OCI-LY7 (cell line): ENCODE data around the gene KCNN3. TPM values are rescaled to one million over a fixed set of nuclear protein-coding genes. Genes with fewer than 3 reads are reported as not detected.

Experiments
- BruUV-seq: library from RNA; stranded (reverse); fragments of 400-500 nt; replicated peaks from 2 replicates; lab custom pipeline; 2021; lab: Mats Ljungman, UMichigan
- CTCF ChIA-PET: fragments of 300-600 bp; sonication (Branson Sonifier 250); formaldehyde crosslinking; loops from one replicate; lab custom pipeline; 2022; ENCODE audit warnings: antibody characterized with exemption; ENCODE audit not compliant: unreplicated experiment; lab: Charles Lee
- POLR2A ChIA-PET: fragments of 300-600 bp; sonication (Branson Sonifier 250); formaldehyde crosslinking; loops from one replicate; lab custom pipeline; 2022; ENCODE audit warnings: antibody characterized with exemption; lab: Charles Lee
- DNase-seq: peaks from one replicate; pipeline ENCODE4 v3.0.0-alpha.2; 2015; ENCODE audit warnings: low spot score
- H2AFZ ChIP-seq: fragments of 200-600 bp; sonication (generic), shearing (Covaris generic); 2 replicates; pipeline ENCODE4 v1.6.1; 2014; ENCODE audit warnings: mild to moderate bottlenecking, antibody characterized with exemption, low read length, moderate library complexity
- H3K27ac ChIP-seq: fragments of 200-600 bp; sonication (generic); 2 replicates; pipeline ENCODE4 v1.5.1; 2014; ENCODE audit warnings: mixed run types, low read depth, mild to moderate bottlenecking, moderate library complexity, low read length, inconsistent platforms; ENCODE audit not compliant: poor library complexity, severe bottlenecking
- H3K36me3 ChIP-seq: fragments of 200-600 bp; sonication (generic); 2 replicates; pipeline ENCODE4 v1.6.1; 2014; ENCODE audit warnings: mild to moderate bottlenecking, antibody characterized with exemption, low read length, moderate library complexity, mixed read lengths; ENCODE audit not compliant: insufficient read depth
- H3K4me1 ChIP-seq: fragments of 200-600 bp; sonication (generic); 2 replicates; pipeline ENCODE4 v1.5.1; 2014; ENCODE audit warnings: mild to moderate bottlenecking, low read length; ENCODE audit not compliant: insufficient read depth, poor library complexity, severe bottlenecking
- H3K4me2 ChIP-seq: fragments of 200-600 bp; sonication (generic); 2 replicates; pipeline ENCODE4 v1.6.1; 2014; ENCODE audit warnings: mild to moderate bottlenecking, low read length
- H3K4me3 ChIP-seq: fragments of 200-600 bp; sonication (generic); 2 replicates; pipeline ENCODE4 v1.5.1; 2014; ENCODE audit warnings: mild to moderate bottlenecking, low read depth, low read length; ENCODE audit not compliant: poor library complexity, severe bottlenecking
- H3K79me2 ChIP-seq: fragments of 200-600 bp; sonication (generic); 2 replicates; pipeline ENCODE4 v1.6.1; 2016; ENCODE audit warnings: low read depth, mild to moderate bottlenecking, low read length, moderate library complexity, mixed read lengths; ENCODE audit not compliant: insufficient read depth
- H3K9me2 ChIP-seq: fragments of 200-600 bp; sonication (generic); 2 replicates; pipeline ENCODE4 v1.6.1; 2016; ENCODE audit warnings: mild to moderate bottlenecking, low read length, mixed read lengths; ENCODE audit not compliant: insufficient read depth
- H3K9me3 ChIP-seq: fragments of 200-600 bp; sonication (generic); 2 replicates; pipeline ENCODE4 v1.6.1; 2014; ENCODE audit warnings: mild to moderate bottlenecking, mixed run types, low read length, mixed read lengths
- H4K20me1 ChIP-seq: fragments of 200-600 bp; sonication (generic); 2 replicates; pipeline ENCODE4 v1.6.1; 2014; ENCODE audit warnings: mild to moderate bottlenecking, antibody characterized with exemption, low read length, moderate library complexity, mixed read lengths; ENCODE audit not compliant: insufficient read depth
- CTCF ChIP-seq: fragments of 200-600 bp; sonication (generic); conservative IDR thresholded peaks from 2 replicates; pipeline ENCODE4 v1.5.1; 2014; ENCODE audit warnings: mild to moderate bottlenecking, antibody characterized with exemption, low read length, moderate library complexity, mixed read lengths
- EZH2phosphoT487 ChIP-seq: fragments of 200-600 bp; sonication (generic); IDR thresholded peaks from 2 replicates; pipeline ENCODE4 v1.6.1; 2018; ENCODE audit warnings: low read depth, borderline replicate concordance, mild to moderate bottlenecking, mixed run types, antibody characterized with exemption, low read length, moderate library complexity, mixed read lengths
- intact Hi-C: fragments of 100-400 bp; cut with micrococcal nuclease; formaldehyde crosslinking; loops from one replicate; pipeline ENCODE4 v1.10.0; 2022; ENCODE audit not compliant: unreplicated experiment
- total RNA-seq, 2 experiments: library from RNA; depleted of rRNA in 1 of 2; stranded (reverse); fragments of >200 nt in 1 of 2; shearing (Covaris generic) in 1 of 2; gene quantifications; 2 replicates each; pipeline ENCODE4 v1.2.3, GENCODE V29; 2014 to 2022

The KCNN3 gene
- total RNA-seq, 2 experiments from 2014 or later: 14.8 to 50.8 TPM

- H3K27ac ChIP-seq: no peak overlapping the region
- no TSS peak for BruUV-seq
- no peak for TF ChIP-seq EZH2phosphoT487
- TF ChIP-seq CTCF: no peak
- H3K4me3 ChIP-seq: no peak overlapping the region
- ChIA-PET POLR2A (no interaction called here), CTCF (no interaction called here)
- H3K79me2 ChIP-seq: no peaks in the 10 kb centered on the region
- no peaks in the 10 kb centered on the region for H4K20me1 ChIP-seq
- H3K4me1 ChIP-seq: no peaks in the 10 kb centered on the region
- DNase-seq: no peak
- peaks cover 71% of the 10 kb centered on the region; the same call in 1 of the 2 replicates for H3K36me3 ChIP-seq
- no peak overlapping the region for H2AFZ ChIP-seq
- intact Hi-C loops: no loop called here
- no peaks in the 10 kb centered on the region for H3K9me3 ChIP-seq
- H3K4me2 ChIP-seq: no peak overlapping the region
- no peaks in the 10 kb centered on the region for H3K9me2 ChIP-seq
Measured at GRCh38 chr1:154725865-154726264, 144.2 kb downstream of the KCNN3 start.

DNA sequence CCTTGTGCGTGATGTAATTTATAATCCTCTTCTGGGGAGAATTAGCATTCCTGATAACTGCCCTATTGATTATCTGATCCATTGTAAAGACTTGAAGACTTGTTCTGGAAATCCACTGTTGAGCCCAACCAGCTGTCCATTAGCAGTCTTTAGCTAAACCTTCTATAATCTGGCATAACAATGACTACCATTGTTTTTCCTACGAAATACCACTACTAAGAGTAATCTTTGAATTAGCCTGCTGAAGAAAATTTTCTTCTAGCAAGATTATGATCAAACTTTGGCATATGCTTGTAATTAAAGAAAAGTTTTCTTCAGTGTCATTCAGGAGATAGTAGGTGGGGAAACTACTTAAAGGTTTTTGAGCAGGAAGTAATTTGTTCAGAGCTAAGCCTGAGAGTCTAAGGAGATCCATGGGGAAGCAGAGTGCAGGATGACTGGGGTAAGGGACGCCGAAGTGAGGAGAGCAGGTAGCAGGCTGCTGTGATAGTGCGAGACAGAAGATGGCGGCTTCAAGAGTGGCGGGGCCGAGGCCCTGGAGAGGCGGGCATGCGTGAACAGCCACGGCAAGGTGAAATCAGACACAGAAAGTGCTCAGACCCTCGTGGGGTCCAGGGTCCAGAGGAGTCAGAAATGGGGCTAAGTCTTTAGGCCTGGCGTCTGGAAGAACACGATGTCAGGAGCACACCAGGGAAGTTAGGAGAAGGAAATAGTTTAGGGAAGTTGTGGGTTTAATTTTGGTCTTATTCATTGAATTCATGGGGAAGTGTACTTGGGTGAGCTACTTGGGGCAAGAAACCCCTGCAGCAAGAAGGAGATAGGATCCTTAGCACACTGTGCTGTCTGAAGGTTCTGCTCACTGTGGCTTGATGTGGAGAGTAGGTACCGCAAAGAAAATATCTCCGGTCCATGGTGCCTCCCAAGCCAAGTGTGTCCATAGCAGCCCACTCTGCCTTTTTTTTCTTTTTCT is 149.5 kb downstream of the KCNN3 start:
- CTCF ChIA-PET: no interaction called here
- intact Hi-C loops: no loop called here
- Histone ChIP-seq H3K4me3 (no peak overlapping the region), H2AFZ (no peak overlapping the region), H3K9me3 (no peaks in the 10 kb centered on the region), H3K9me2 (no peaks in the 10 kb centered on the region), H3K4me2 (no peak overlapping the region), H3K79me2 (no peaks in the 10 kb centered on the region), H3K4me1 (no peaks in the 10 kb centered on the region), H3K27ac (no peak overlapping the region), H4K20me1 (no peaks in the 10 kb centered on the region), H3K36me3 (peaks cover 29% of the 10 kb centered on the region; the same call in 1 of the 2 replicates)
- TF ChIP-seq EZH2phosphoT487: no peak
- TF ChIP-seq CTCF: no peak
- POLR2A ChIA-PET: no interaction called here
- no TSS peak for BruUV-seq
- no peak for DNase-seq
